Right cardiac atrium (tissue), 5 donors: ENCODE results near the gene HEXIM1. TPM values are rescaled to one million over a fixed set of nuclear protein-coding genes. Genes with fewer than 3 reads are reported as not detected.

ENCODE experiments used
- ATAC-seq, 2 donors: fragments of 200-7000 bp; cut with Tn5 transposase; one replicate each; pipeline versions ENCODE4 v1.8.0 to v1.9.1; 2020; ENCODE audit warnings: moderate library complexity in 2 of 2, mild to moderate bottlenecking in 1 of 2
- DNase-seq, 3 donors: peaks; one replicate each; pipeline ENCODE4 v3.0.0-alpha.2; 2020
- H3K27ac ChIP-seq: one replicate; pipeline ENCODE4 v1.5.1; 2013; ENCODE audit warnings: mild to moderate bottlenecking, low read length, control low read depth, moderate library complexity
- H3K27me3 ChIP-seq: one replicate; pipeline ENCODE4 v1.6.1; 2013; ENCODE audit not compliant: control insufficient read depth, insufficient read depth
- H3K4me1 ChIP-seq: one replicate; pipeline ENCODE4 v1.6.1; 2013; ENCODE audit warnings: low read length; ENCODE audit not compliant: control insufficient read depth, insufficient read depth
- H3K4me3 ChIP-seq: one replicate; pipeline ENCODE4 v1.5.1; 2013; ENCODE audit warnings: low read length, control low read depth
- H3K9me3 ChIP-seq: one replicate; pipeline ENCODE4 v1.6.1; 2013; ENCODE audit warnings: low read length; ENCODE audit not compliant: control insufficient read depth
- WGBS: extraction: QIAGEN DNeasy Blood & Tissue Kit; methylation state at CpG from one replicate; pipeline ENCODE4 v1.1.7; 2013; 5-methylcytosine and 5-hydroxymethylcytosine counted together
- intact Hi-C, 4 donors: fragments of 100-400 bp; cut with DNase I; formaldehyde crosslinking; loops; one replicate each; pipeline versions ENCODE4 v1.11.0 to v1.14.0; 2022 to 2023
- polyA plus RNA-seq: library from polyadenylated mRNA; stranded (reverse); fragments of 200-250 nt; gene quantifications from one replicate; pipeline ENCODE4 v1.2.3, GENCODE V29; 2013
- total RNA-seq, 4 donors: library from RNA; stranded (reverse); fragmentation: NEBNext Ultra II Directional; extraction: Animal tissue kit (Norgen Biotek cat#: 25700); gene quantifications; one replicate each; pipeline ENCODE4 v1.2.1, GENCODE V29; 2021
- donor health status: healthy with polysubstance abuse.
- donor health status: DM: no; HTN: yes; CAD: no.
- donor health status: DM: no; HTN: no; CAD: no.
- donor health status: DM: no; HTN: yes; CAD: no; lungs with severe emphysema.
- donor health status: DM: yes; HTN: yes; CAD: no.

HEXIM1 gene
- total and polyA plus RNA-seq, 5 donors = 21.2 to 42.6 (median 40.6) TPM

GRCh38 chr17:45129940-45130680 lies 18.2 kb upstream of the HEXIM1 start:
- Histone ChIP-seq H3K4me3 (no peak overlapping the region), H3K4me1 (peaks cover 6% of the 10 kb centered on the region), H3K9me3 (no peaks in the 10 kb centered on the region), H3K27me3 (no peaks in the 10 kb centered on the region), H3K27ac (peak overlapping the region; percentile 50)
- intact Hi-C loops = loop anchor here (5.0 to 10.0 kb wide), 3 partner anchors 33 to 215 kb away; partner anchors contain the start of gene GFAP (in 1 of the 4)
- no peak for ATAC-seq
- DNase-seq = peak in 2 of 3 donors; percentile 45 to 54
- 63% methylated on average over 13 of the region's 13 CpGs for WGBS

- no peaks in the 10 kb centered on the region for H3K27me3 ChIP-seq
- DNase-seq (peak in 1 of 3 donors; percentile 39), ATAC-seq (no peak)
- H3K27ac ChIP-seq = no peak overlapping the region
- peak overlapping the region; percentile 94 for H3K4me3 ChIP-seq
- peaks cover 6% of the 10 kb centered on the region for H3K4me1 ChIP-seq
- no peaks in the 10 kb centered on the region for H3K9me3 ChIP-seq
- intact Hi-C loops = loop anchor here in 3 of 4 donors (5.0 kb wide), 1 partner anchor 34 kb away; no protein-coding TSS in a partner anchor
- 84% methylated on average over 17 of the region's 17 CpGs for WGBS
Measured at GRCh38 chr17:45130681-45131615, 17.3 kb upstream of the HEXIM1 start.

- Histone ChIP-seq H3K9me3 (no peaks in the 10 kb centered on the region), H3K4me3 (peak overlapping the region; percentile 94), H3K4me1 (peaks cover 6% of the 10 kb centered on the region), H3K27ac (peak overlapping the region; percentile 48), H3K27me3 (no peaks in the 10 kb centered on the region)
- DNase-seq (peak; percentile 65 to 86 (median 83)), ATAC-seq (no peak)
- 10% methylated on average over 46 of the region's 46 CpGs for WGBS
- intact Hi-C loops = loop anchor here in 3 of 4 donors (5.0 kb wide), 1 partner anchor 34 kb away; no protein-coding TSS in a partner anchor
Measured at GRCh38 chr17:45131616-45132319, 16.5 kb upstream of the HEXIM1 start.

- under 1% methylated on average over 36 of the region's 36 CpGs for WGBS
- H3K27ac ChIP-seq = peak within 1 kb of the TSS; percentile 53
- peak within 1 kb of the TSS; percentile 94 for H3K4me3 ChIP-seq
- H3K4me1 ChIP-seq = peaks cover 6% of the 10 kb centered on the region
- H3K27me3 ChIP-seq = no peaks in the 10 kb centered on the region
- ATAC-seq (no peak), DNase-seq (no peak)
- H3K9me3 ChIP-seq = no peaks in the 10 kb centered on the region
- intact Hi-C loops = loop anchor here in 3 of 4 donors (5.0 kb wide), 1 partner anchor 35 kb away; no protein-coding TSS in a partner anchor
Measured at GRCh38 chr17:45132320-45132571, 16.0 kb upstream of the HEXIM1 start, which contains the start of gene PLCD3. TSS of gene PLCD3 (minus strand) at chr17:45132515. CDS start at chr17:45132410, 105 bp downstream.

- WGBS = under 1% methylated on average over 71 of the region's 71 CpGs
- no peaks in the 10 kb centered on the region for H3K9me3 ChIP-seq
- H3K4me1 ChIP-seq = peaks cover 6% of the 10 kb centered on the region
- peak overlapping the region; percentile 94 for H3K4me3 ChIP-seq
- DNase-seq (peak; percentile 84 to 95 (median 94)), ATAC-seq (peak; percentile 77)
- intact Hi-C loops = loop anchor here in 3 of 4 donors (5.0 kb wide), 1 partner anchor 36 kb away; no protein-coding TSS in a partner anchor
- H3K27ac ChIP-seq = peak overlapping the region; percentile 53
- H3K27me3 ChIP-seq = no peaks in the 10 kb centered on the region
Measured at GRCh38 chr17:45132572-45133463, 15.5 kb upstream of the HEXIM1 start.

- ATAC-seq (peak; percentile 83 to 84), DNase-seq (peak; percentile 95 to 98 (median 97))
- H3K4me3 ChIP-seq = peak within 1 kb of the TSS; percentile 49
- H3K27me3 ChIP-seq = no peaks in the 10 kb centered on the region
- no peaks in the 10 kb centered on the region for H3K9me3 ChIP-seq
- intact Hi-C loops = loop anchor here in 1 of 4 donors (1.0 to 2.0 kb wide), 2 partner anchors 13 to 62 kb away; partner anchors contain the start of gene HEXIM1
- no peaks in the 10 kb centered on the region for H3K4me1 ChIP-seq
- H3K27ac ChIP-seq = peak within 1 kb of the TSS; percentile 54
- 7% methylated on average over 40 of the region's 40 CpGs for WGBS
Measured at GRCh38 chr17:45135192-45135977, 12.9 kb upstream of the HEXIM1 start, which contains the start of gene ACBD4. TSS of gene ACBD4 (plus strand) at chr17:45135687. CDS start at chr17:45136145, 458 bp downstream.

- DNase-seq (peak in 2 of 3 donors; percentile 61 to 62), ATAC-seq (no peak)
- H3K27ac ChIP-seq = peak overlapping the region; percentile 54
- peak overlapping the region; percentile 49 for H3K4me3 ChIP-seq
- H3K9me3 ChIP-seq = no peaks in the 10 kb centered on the region
- no peaks in the 10 kb centered on the region for H3K27me3 ChIP-seq
- intact Hi-C loops = loop anchor here in 3 of 4 donors (1.0 to 2.0 kb wide), 4 partner anchors 13 to 63 kb away; partner anchors contain the start of gene HEXIM1 (in 1 of the 3)
- H3K4me1 ChIP-seq = no peaks in the 10 kb centered on the region
- WGBS = 57% methylated on average over 21 of the region's 21 CpGs
Measured at GRCh38 chr17:45135978-45136791, 12.1 kb upstream of the HEXIM1 start.

- DNase-seq (peak in 1 of 3 donors; percentile 55), ATAC-seq (no peak)
- WGBS = 86% methylated on average over 12 of the region's 12 CpGs
- Histone ChIP-seq H3K4me3 (no peak overlapping the region), H3K9me3 (no peaks in the 10 kb centered on the region), H3K4me1 (no peaks in the 10 kb centered on the region), H3K27me3 (no peaks in the 10 kb centered on the region), H3K27ac (no peak overlapping the region)
- intact Hi-C loops = loop anchor here in 2 of 4 donors (2.0 kb wide), 2 partner anchors 60 to 62 kb away; no protein-coding TSS in a partner anchor
Measured at GRCh38 chr17:45136846-45137560, 11.3 kb upstream of the HEXIM1 start.
